ENCODE data around the gene ACOX1. TPM values are rescaled to one million over a fixed set of nuclear protein-coding genes. Genes with fewer than 3 reads are reported as not detected.
A peak's percentile ranks its signal among the peaks of the same experiment; 100 is the strongest.
"Not testable (repeated sequence)": the region's sequence is repeated elsewhere in the genome, so short reads cannot be mapped to it uniquely, and the experiment has no call there.

ACOX1 gene
- total and polyA plus RNA-seq, 4 donors: 33.3 to 293 (median 63.4) TPM

GRCh38 chr17:75970626-75971025, 8.3 kb downstream of the ACOX1 start:
- Histone ChIP-seq H3K27me3 (ENCODE audit: control insufficient read depth in 4 of 4, insufficient read depth in 4 of 4, low read length in 3 of 4) (no peaks in the 10 kb centered on the region), H3K27ac (ENCODE audit: low read depth in 1 of 2, low read length in 2 of 2) (peak overlapping the region in 1 of 2 donors; percentile 55), H3K9ac (ENCODE audit: low read depth in 1 of 2, low read length in 2 of 2) (no peak overlapping the region), H3K4me3 (ENCODE audit: low read depth in 1 of 3, low read length in 3 of 3) (no peak overlapping the region), H3K9me3 (ENCODE audit: control insufficient read depth in 4 of 4, low read length in 3 of 4) (no peaks in the 10 kb centered on the region), H3K36me3 (ENCODE audit: control insufficient read depth in 4 of 4, insufficient read depth in 3 of 4, low read depth in 1 of 4, low read length in 3 of 4) (peaks cover 7 to 18% (median 15%) of the 10 kb centered on the region in 4 donors), H3K4me1 (ENCODE audit: control insufficient read depth in 4 of 4, insufficient read depth in 4 of 4, low read length in 3 of 4) (peaks cover 3 to 44% (median 25%) of the 10 kb centered on the region in 4 donors)
- DNase-seq (ENCODE audit: low spot score): no peak
- TF ChIP-seq CTCF (IDR thresholded peaks at IDR 0.05; ENCODE audit: low read depth, low read length, missing input control): no peak
- no peak for TF ChIP-seq RXRA (IDR thresholded peaks at IDR 0.05)
- TF ChIP-seq MAX (IDR thresholded peaks at IDR 0.05): no peak
- no peak for TF ChIP-seq GABPA (IDR thresholded peaks at IDR 0.05 in 1 of 2, conservative IDR thresholded peaks at IDR 0.05 in 1 of 2)
- no peak for TF ChIP-seq RAD21 (IDR thresholded peaks at IDR 0.05)
- no peak for TF ChIP-seq ZBTB33 (IDR thresholded peaks at IDR 0.05)
- no peak for TF ChIP-seq FOXA2 (IDR thresholded peaks at IDR 0.05)
- no peak for TF ChIP-seq TAF1 (conservative IDR thresholded peaks at IDR 0.05)
- no peak for TF ChIP-seq REST (IDR thresholded peaks at IDR 0.05)
- TF ChIP-seq FOXA1 (IDR thresholded peaks at IDR 0.05): no peak
- TF ChIP-seq ATF3 (IDR thresholded peaks at IDR 0.05): no peak
- TF ChIP-seq HNF4G (IDR thresholded peaks at IDR 0.05): no peak
- TF ChIP-seq JUND (IDR thresholded peaks at IDR 0.05): no peak
- TF ChIP-seq NR2F2 (IDR thresholded peaks at IDR 0.05): no peak
- TF ChIP-seq HNF4A (conservative IDR thresholded peaks at IDR 0.05): no peak
- WGBS: 91% methylated on average over 7 of the region's 7 CpGs

DNA sequence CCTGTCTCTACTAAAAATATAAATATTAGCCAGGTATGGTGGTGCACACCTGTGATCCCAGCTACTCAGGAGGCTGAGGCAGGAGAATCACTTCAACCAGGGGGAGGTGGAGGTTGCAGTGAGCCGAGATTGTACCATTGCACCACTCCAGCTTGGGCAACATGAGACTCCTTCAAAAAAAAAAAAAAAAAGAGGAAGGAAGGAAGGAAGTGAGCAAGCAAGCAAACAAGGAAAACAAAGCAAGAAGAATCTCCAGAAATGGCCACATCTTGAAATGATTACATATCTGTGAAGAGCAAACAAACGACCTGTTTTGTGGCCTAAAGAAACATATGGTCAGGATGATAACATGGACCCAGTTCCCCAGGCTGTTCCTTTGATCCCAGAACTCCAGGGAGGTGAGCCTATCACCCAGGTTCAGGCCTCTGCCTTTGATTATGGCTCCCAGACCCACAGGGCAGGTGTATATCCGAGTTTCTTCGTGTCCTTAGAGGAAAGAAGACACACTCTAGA, 8.9 kb downstream of the ACOX1 start:
- H3K9me3 ChIP-seq (ENCODE audit: control insufficient read depth in 4 of 4, low read length in 3 of 4): no peaks in the 10 kb centered on the region
- H3K4me1 ChIP-seq (ENCODE audit: control insufficient read depth in 4 of 4, insufficient read depth in 4 of 4, low read length in 3 of 4): peaks cover 3 to 39% (median 20%) of the 10 kb centered on the region in 4 donors
- no peak for DNase-seq (ENCODE audit: low spot score)
- H3K27me3 ChIP-seq (ENCODE audit: control insufficient read depth in 4 of 4, insufficient read depth in 4 of 4, low read length in 3 of 4): no peaks in the 10 kb centered on the region
- no peak overlapping the region for H3K9ac ChIP-seq (ENCODE audit: low read depth in 1 of 2, low read length in 2 of 2)
- no peak overlapping the region for H3K4me3 ChIP-seq (ENCODE audit: low read depth in 1 of 3, low read length in 3 of 3)
- no peak for TF ChIP-seq YY1 (IDR thresholded peaks at IDR 0.05)
- no peak for TF ChIP-seq TAF1 (conservative IDR thresholded peaks at IDR 0.05)
- H3K27ac ChIP-seq (ENCODE audit: low read depth in 1 of 2, low read length in 2 of 2): peak overlapping the region in 1 of 2 donors; percentile 55
- WGBS: 64% methylated on average over 4 of the region's 4 CpGs
- H3K36me3 ChIP-seq (ENCODE audit: control insufficient read depth in 4 of 4, insufficient read depth in 3 of 4, low read depth in 1 of 4, low read length in 3 of 4): peaks cover 7 to 18% (median 15%) of the 10 kb centered on the region in 4 donors

- not testable (repeated sequence) for DNase-seq (ENCODE audit: low spot score)
These were observed 9.9 kb downstream of the ACOX1 start for GRCh38 chr17:75969044-75969443.

More at GRCh38 chr17:75969044-75969443, 9.9 kb downstream of the ACOX1 start:
- not testable (repeated sequence) for H3K4me3 ChIP-seq (ENCODE audit: low read depth in 1 of 3, low read length in 3 of 3); H3K9me3 ChIP-seq (ENCODE audit: control insufficient read depth in 4 of 4, low read length in 3 of 4); H3K27me3 ChIP-seq (ENCODE audit: control insufficient read depth in 4 of 4, insufficient read depth in 4 of 4, low read length in 3 of 4); H3K9ac ChIP-seq (ENCODE audit: low read depth in 1 of 2, low read length in 2 of 2)
- 91% methylated on average over 10 of the region's 10 CpGs for WGBS
- Histone ChIP-seq H3K4me1 (ENCODE audit: control insufficient read depth in 4 of 4, insufficient read depth in 4 of 4, low read length in 3 of 4) (peaks cover 2 to 34% (median 16%) of the 10 kb centered on the region in 4 donors), H3K36me3 (ENCODE audit: control insufficient read depth in 4 of 4, insufficient read depth in 3 of 4, low read depth in 1 of 4, low read length in 3 of 4) (peaks cover 8 to 22% (median 15%) of the 10 kb centered on the region in 4 donors), H3K27ac (ENCODE audit: low read depth in 1 of 2, low read length in 2 of 2) (peak overlapping the region in 1 of 2 donors; percentile 7)
